Measurements from ENCODE around the gene PDSS2.

DNA sequence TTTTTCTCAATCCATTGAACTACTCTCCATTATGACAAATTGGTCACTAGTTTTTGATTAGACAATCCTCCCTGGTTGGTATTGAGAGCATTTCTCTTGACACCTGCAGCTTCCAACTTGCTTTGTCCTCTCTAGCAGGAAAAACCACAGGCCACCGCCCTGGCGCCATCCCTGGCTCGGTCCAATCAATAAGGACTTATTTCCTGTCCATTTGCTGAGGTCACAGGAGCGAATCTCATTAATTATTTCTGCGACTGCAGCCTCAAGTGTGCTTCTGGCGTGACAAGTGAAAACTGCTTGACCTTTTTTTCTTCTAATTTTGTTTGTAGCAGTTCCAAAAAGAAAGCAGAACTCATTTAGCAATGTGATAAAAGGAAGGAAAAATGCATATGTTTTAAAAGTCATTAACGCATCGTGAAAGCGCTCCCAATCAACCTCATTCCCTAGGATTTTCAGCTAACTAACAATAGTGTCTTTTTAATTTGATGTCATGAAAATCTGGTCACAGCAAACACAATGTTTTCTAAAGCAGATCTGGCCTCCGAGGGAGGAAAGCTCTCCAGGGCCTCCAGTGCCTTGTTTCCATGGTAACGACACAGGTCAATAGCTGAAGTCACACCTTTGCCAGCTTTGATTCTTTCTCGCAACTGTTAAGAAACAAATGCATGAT, 305.1 kb downstream of the PDSS2 start:
- TF ChIP-seq POLR2A (IDR thresholded peaks at IDR 0.05; ENCODE audit: control extremely low read depth in 1 of 2, low read depth in 2 of 2, low read length in 2 of 2) (no peak), NRF1 (IDR thresholded peaks at IDR 0.05; ENCODE audit: low read depth, low read length) (no peak), CEBPB (IDR thresholded peaks at IDR 0.05; ENCODE audit: low read depth, low read length) (no peak), TAF1 (IDR thresholded peaks at IDR 0.05; ENCODE audit: low read depth, low read length) (no peak), GABPA (IDR thresholded peaks at IDR 0.05; ENCODE audit: borderline replicate concordance, insufficient read depth, low read length) (no peak), RFX5 (IDR thresholded peaks at IDR 0.05; ENCODE audit: borderline replicate concordance, low read depth, low read length) (no peak), EZH2 (IDR thresholded peaks at IDR 0.05; ENCODE audit: low read depth, low read length, severe bottlenecking) (no peak), HDAC2 (IDR thresholded peaks at IDR 0.05; ENCODE audit: borderline replicate concordance in 1 of 2, low read depth in 2 of 2, low read length in 2 of 2) (no peak), SP2 (IDR thresholded peaks at IDR 0.05; ENCODE audit: low read length) (no peak), CREB1 (IDR thresholded peaks at IDR 0.05) (no peak)
- TF ChIP-seq, protein P1, sequence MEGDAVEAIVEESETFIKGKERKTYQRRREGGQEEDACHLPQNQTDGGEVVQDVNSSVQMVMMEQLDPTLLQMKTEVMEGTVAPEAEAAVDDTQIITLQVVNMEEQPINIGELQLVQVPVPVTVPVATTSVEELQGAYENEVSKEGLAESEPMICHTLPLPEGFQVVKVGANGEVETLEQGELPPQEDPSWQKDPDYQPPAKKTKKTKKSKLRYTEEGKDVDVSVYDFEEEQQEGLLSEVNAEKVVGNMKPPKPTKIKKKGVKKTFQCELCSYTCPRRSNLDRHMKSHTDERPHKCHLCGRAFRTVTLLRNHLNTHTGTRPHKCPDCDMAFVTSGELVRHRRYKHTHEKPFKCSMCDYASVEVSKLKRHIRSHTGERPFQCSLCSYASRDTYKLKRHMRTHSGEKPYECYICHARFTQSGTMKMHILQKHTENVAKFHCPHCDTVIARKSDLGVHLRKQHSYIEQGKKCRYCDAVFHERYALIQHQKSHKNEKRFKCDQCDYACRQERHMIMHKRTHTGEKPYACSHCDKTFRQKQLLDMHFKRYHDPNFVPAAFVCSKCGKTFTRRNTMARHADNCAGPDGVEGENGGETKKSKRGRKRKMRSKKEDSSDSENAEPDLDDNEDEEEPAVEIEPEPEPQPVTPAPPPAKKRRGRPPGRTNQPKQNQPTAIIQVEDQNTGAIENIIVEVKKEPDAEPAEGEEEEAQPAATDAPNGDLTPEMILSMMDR (IDR thresholded peaks at IDR 0.05; ENCODE audit: control extremely low read depth in 1 of 3, insufficient read depth in 1 of 3, low read depth in 1 of 3, low read length in 3 of 3) = no peak
